Measurements from ENCODE around the gene MVB12B. TPM values are rescaled to one million over a fixed set of nuclear protein-coding genes. Genes with fewer than 3 reads are reported as not detected.

Gene MVB12B
- total RNA-seq, 4 donors from 2014 or later: 15.7 to 27.3 (median 22.7) TPM

DNA sequence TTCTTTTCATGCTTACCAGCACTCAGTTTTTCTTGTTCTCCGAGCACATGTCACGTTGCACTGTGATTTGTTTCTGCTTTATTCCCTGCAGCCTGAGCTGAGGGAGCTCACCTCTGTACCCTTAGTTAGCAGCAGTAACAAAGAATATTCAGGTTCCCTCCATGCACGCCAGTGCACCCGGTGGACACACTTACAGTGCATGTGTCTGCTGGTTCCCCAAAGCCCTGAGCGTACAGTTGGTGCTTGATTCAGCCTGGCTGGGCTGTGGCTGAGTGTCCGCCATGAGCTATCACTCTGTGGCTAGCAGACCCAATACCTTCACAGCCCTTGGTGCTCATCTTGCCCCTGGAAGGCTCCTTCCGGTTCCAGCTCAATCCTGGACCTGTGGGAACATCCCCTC is 93.5 kb downstream of the MVB12B start:
- Histone ChIP-seq H3K4me1 (no peaks in the 10 kb centered on the region), H3K4me3 (no peak overlapping the region), H3K9me3 (no peaks in the 10 kb centered on the region), H3K27ac (no peak overlapping the region), H3K36me3 (no peaks in the 10 kb centered on the region), H3K27me3 (no peaks in the 10 kb centered on the region)
- TF ChIP-seq, protein P1, sequence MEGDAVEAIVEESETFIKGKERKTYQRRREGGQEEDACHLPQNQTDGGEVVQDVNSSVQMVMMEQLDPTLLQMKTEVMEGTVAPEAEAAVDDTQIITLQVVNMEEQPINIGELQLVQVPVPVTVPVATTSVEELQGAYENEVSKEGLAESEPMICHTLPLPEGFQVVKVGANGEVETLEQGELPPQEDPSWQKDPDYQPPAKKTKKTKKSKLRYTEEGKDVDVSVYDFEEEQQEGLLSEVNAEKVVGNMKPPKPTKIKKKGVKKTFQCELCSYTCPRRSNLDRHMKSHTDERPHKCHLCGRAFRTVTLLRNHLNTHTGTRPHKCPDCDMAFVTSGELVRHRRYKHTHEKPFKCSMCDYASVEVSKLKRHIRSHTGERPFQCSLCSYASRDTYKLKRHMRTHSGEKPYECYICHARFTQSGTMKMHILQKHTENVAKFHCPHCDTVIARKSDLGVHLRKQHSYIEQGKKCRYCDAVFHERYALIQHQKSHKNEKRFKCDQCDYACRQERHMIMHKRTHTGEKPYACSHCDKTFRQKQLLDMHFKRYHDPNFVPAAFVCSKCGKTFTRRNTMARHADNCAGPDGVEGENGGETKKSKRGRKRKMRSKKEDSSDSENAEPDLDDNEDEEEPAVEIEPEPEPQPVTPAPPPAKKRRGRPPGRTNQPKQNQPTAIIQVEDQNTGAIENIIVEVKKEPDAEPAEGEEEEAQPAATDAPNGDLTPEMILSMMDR (IDR thresholded peaks at IDR 0.05): no peak
- TF ChIP-seq POLR2AphosphoS5 (IDR thresholded peaks at IDR 0.05): no peak
- TF ChIP-seq POLR2A (IDR thresholded peaks at IDR 0.05): no peak
- no peak for TF ChIP-seq EP300 (IDR thresholded peaks at IDR 0.05; ENCODE audit: low read depth)
- intact Hi-C loops (cut with DNase I; ENCODE audit: low total_unique reads) (no loop called here), in situ Hi-C loops (cut with MboI; ENCODE audit: low pct_ligation_motif_present in 1 of 4, low pct_unique_long_range_greater_than_20kb in 1 of 4, low sequenced_read_pairs in 3 of 4) (no loop called here)
- 85 to 95% methylated on average over 3 to 7 of the region's 7 CpGs for WGBS, 2 donors (ENCODE audit: low coverage in 1 of 2)
- no peak for DNase-seq

DNA sequence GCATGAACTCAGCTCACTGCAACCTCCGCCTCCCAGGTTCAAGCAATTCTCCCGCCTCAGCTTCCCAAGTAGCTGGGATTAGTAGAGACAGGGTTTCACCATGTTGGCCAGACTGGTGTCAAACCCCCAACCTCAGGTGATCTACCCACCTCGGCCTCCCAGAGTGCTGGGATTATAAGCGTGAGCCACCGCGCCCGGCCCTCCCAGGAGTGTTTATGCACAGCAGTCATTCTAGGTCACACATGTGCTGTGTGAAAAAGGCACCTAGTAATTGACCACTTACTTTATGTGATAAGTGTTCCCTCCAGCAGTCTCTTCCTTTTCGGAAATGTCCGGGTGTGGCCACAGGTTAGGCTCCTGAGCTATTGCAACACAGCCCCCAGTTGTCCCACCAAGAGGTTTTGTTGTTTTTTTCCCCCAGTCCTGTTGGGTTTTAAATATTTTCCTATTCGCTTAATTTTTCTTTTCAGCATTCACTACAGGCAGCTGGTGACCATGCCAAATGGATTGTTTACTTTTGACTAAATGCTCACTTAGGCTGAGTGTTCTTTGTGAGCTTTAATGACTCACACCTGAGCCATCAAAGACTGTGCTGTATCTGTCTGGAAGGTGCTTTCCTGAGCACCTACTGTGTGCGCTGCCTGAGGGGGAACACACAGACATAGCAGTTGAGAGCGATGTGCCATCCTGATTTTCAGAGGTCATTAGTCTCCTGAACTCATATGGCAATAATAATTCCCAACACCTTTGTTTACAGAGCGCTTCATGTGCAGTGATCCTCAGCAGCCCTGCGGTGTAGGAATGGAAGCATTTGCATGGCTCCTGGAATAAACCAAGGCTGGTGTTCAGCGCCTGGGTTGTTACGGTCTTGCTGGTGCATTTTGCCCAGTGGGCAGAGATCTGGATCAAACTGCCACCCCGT is 94.3 kb downstream of the MVB12B start:
- Histone ChIP-seq H3K27me3 (no peaks in the 10 kb centered on the region), H3K36me3 (no peaks in the 10 kb centered on the region), H3K9me3 (no peaks in the 10 kb centered on the region), H3K4me1 (no peaks in the 10 kb centered on the region), H3K27ac (no peak overlapping the region), H3K4me3 (no peak overlapping the region)
- intact Hi-C loops (cut with DNase I; ENCODE audit: low total_unique reads) (no loop called here), in situ Hi-C loops (cut with MboI; ENCODE audit: low pct_ligation_motif_present in 1 of 4, low pct_unique_long_range_greater_than_20kb in 1 of 4, low sequenced_read_pairs in 3 of 4) (no loop called here)
- TF ChIP-seq POLR2AphosphoS5 (IDR thresholded peaks at IDR 0.05) (no peak), POLR2A (IDR thresholded peaks at IDR 0.05) (no peak), EP300 (IDR thresholded peaks at IDR 0.05; ENCODE audit: low read depth) (no peak)
- TF ChIP-seq, protein P1 (IDR thresholded peaks at IDR 0.05): no peak
- WGBS, 2 donors (ENCODE audit: low coverage in 1 of 2): 61 to 73% methylated on average over 3 to 17 of the region's 17 CpGs
- DNase-seq: no peak

DNA sequence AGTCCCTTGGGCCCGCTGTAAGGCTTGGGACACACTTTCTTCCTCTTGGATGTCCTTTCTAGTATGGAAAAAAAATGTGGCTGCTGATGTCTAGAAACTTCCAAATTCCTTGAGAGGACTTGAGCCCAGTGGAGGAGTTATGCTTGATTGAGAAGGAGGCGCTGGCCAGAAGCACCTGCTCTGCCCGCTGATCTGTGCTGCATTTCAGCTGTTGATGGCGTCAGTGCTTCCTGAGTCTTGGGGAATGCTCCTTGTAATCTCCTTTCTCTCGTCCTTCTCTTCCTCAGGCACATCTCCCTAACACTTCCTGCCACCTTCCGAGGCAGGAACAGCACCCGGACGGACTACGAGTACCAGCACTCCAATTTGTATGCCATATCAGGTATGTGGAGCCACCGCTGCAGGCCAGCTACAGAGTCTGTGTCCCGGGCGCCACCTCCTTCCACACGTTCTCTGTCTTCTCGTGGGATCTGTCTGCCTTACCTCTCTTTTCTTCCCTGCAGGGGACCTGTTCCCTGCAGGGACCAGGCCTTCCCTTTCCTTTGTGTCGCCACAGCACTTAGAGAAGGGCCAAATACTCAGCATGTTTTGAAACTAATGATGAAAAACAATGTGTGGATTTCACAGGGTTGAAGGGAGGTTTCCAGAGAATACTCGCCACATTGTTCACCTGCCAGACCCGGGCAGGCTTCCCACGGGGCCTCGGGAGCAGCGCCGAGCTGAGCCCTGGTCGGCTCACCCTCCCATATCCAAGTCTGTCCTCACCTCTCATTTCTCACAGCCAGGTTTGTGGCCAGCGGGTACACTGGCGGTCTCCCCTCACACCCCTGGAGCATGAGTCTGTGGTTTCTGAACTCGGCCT is 95.2 kb downstream of the MVB12B start:
- 83 to 90% methylated on average over 9 to 25 of the region's 25 CpGs for WGBS, 2 donors (ENCODE audit: low coverage in 1 of 2)

More for the DNA sequence above, 95.2 kb downstream of the MVB12B start:
- Histone ChIP-seq H3K36me3 (no peaks in the 10 kb centered on the region), H3K27ac (no peak overlapping the region), H3K27me3 (no peaks in the 10 kb centered on the region), H3K4me1 (no peaks in the 10 kb centered on the region), H3K4me3 (no peak overlapping the region), H3K9me3 (no peaks in the 10 kb centered on the region)
- TF ChIP-seq POLR2A (IDR thresholded peaks at IDR 0.05) (no peak), POLR2AphosphoS5 (IDR thresholded peaks at IDR 0.05) (no peak), EP300 (IDR thresholded peaks at IDR 0.05; ENCODE audit: low read depth) (no peak)
- TF ChIP-seq, protein P1 (IDR thresholded peaks at IDR 0.05): no peak
- in situ Hi-C loops (cut with MboI; ENCODE audit: low pct_ligation_motif_present in 1 of 4, low pct_unique_long_range_greater_than_20kb in 1 of 4, low sequenced_read_pairs in 3 of 4) (no loop called here), intact Hi-C loops (cut with DNase I; ENCODE audit: low total_unique reads) (no loop called here)
- DNase-seq: no peak
